HCEC 1CT (cell line): Measurements from ENCODE around the gene RBMY1F.
"Not testable (repeated sequence)": the region's sequence is repeated elsewhere in the genome, so short reads cannot be mapped to it uniquely, and the experiment has no call there.

ENCODE experiments used
- DNase-seq: peaks from one replicate; pipeline ENCODE4 v3.0.0-alpha.2; 2017

Gene RBMY1F

GRCh38 chrY:22182823-22183222 is at the start of gene RBMY1F:
TSS of gene RBMY1F (minus strand) at chrY:22182923. CDS start at chrY:22180969, 1,954 bp downstream.
- DNase-seq = not testable (repeated sequence)

- not testable (repeated sequence) for DNase-seq
Measured at GRCh38 chrY:22151144-22151543, 31.6 kb downstream of the RBMY1F start.

GRCh38 chrY:22141011-22141695 is 41.6 kb downstream of the RBMY1F start:
- not testable (repeated sequence) for DNase-seq

GRCh38 chrY:22134719-22135118 is 48.0 kb downstream of the RBMY1F start:
- DNase-seq = not testable (repeated sequence)

- not testable (repeated sequence) for DNase-seq
Measured at GRCh38 chrY:22130494-22130893, 52.2 kb downstream of the RBMY1F start.
